ENCODE data around the gene MAFG. TPM values are rescaled to one million over a fixed set of nuclear protein-coding genes. Genes with fewer than 3 reads are reported as not detected.
A peak's percentile ranks its signal among the peaks of the same experiment; 100 is the strongest.

The MAFG gene
- total and polyA plus RNA-seq, 9 of the 15 experiments (the other 6 are each of a cell fraction or from before 2014, with no cell fraction given) = 1.1 to 58.1 (median 24.9) TPM

DNA sequence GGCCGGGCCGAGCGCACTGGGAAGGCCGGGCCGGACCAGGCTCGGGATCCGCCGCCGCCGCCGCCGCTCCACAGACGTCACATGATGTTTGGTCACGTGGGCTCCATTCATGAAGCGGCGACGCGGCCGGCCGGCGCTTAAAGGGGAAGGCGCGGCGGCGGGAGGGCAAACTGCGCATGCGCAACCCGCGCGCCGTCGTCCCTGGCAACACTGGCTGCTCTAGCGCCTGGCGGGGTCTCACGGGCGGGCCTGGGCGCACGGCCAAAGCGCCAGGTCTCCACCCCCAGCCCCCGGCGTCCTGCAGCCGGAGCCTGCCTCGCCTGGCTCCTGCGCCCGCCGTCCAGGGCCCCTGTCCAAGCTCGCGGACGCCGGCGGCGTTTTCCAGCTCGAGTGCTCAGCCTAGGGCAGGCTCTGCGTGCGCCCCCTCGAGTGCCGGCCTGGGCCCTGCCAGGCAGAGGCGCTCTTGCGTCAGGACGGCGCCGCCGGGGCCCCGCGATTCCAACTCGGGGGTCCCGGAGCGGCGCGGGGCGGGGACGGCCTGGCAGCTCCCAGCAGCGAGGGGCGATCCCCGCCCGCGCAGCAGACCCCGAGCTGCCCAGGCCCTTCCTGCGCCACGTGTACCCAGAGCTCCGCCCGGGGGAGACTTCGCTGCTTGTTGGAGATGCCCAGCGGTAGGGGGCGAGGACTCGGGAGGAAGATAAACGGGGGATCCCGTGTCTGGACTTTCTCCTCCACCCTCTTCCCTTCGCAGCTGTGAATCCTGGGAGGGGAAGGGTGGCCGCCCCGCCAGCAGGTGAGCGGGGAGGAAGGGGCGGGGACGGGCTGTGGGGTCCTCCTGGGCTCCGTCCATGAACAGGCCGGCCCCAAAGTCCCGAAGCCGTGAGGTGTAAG lies at the start of gene MAFG (continued):
- TF ChIP-seq PHF20 (IDR thresholded peaks at IDR 0.05; ENCODE audit: partially characterized antibody) (no peak), ZNF175 (CRISPR knock-in tag; IDR thresholded peaks at IDR 0.05; ENCODE audit: low read depth) (no peak), STAT5A (IDR thresholded peaks at IDR 0.05; ENCODE audit: borderline replicate concordance, low read length) (no peak; the same call in 1 of the 2 replicates), SMC3 (conservative IDR thresholded peaks at IDR 0.05; ENCODE audit: insufficient read depth, low read depth, low read length) (no peak), RBM14 (IDR thresholded peaks at IDR 0.05; ENCODE audit: borderline replicate concordance, insufficient read depth, low read depth, low read length) (no peak; the same call in 1 of the 2 replicates), TEAD2 (tag; IDR thresholded peaks at IDR 0.05) (no peak), TAF7 (tag; IDR thresholded peaks at IDR 0.05) (no peak), ZNF696 (CRISPR knock-in tag; conservative IDR thresholded peaks at IDR 0.05) (no peak), ATF7 (IDR thresholded peaks at IDR 0.05) (peak; percentile 80), MCM7 (IDR thresholded peaks at IDR 0.05) (no peak), PRPF4 (IDR thresholded peaks at IDR 0.05; ENCODE audit: insufficient read depth, low read depth, low read length, poor library complexity, severe bottlenecking) (no peak), PTRF (tag; IDR thresholded peaks at IDR 0.05) (no peak), LCOR (CRISPR knock-in tag; IDR thresholded peaks at IDR 0.05) (no peak)
- TF ChIP-seq, protein P1, sequence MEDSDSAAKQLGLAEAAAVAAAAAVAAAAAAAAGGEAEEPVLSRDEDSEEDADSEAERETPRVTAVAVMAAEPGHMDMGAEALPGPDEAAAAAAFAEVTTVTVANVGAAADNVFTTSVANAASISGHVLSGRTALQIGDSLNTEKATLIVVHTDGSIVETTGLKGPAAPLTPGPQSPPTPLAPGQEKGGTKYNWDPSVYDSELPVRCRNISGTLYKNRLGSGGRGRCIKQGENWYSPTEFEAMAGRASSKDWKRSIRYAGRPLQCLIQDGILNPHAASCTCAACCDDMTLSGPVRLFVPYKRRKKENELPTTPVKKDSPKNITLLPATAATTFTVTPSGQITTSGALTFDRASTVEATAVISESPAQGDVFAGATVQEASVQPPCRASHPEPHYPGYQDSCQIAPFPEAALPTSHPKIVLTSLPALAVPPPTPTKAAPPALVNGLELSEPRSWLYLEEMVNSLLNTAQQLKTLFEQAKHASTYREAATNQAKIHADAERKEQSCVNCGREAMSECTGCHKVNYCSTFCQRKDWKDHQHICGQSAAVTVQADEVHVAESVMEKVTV (CRISPR knock-in tag; IDR thresholded peaks at IDR 0.05) = no peak
- TF ChIP-seq, protein P2, sequence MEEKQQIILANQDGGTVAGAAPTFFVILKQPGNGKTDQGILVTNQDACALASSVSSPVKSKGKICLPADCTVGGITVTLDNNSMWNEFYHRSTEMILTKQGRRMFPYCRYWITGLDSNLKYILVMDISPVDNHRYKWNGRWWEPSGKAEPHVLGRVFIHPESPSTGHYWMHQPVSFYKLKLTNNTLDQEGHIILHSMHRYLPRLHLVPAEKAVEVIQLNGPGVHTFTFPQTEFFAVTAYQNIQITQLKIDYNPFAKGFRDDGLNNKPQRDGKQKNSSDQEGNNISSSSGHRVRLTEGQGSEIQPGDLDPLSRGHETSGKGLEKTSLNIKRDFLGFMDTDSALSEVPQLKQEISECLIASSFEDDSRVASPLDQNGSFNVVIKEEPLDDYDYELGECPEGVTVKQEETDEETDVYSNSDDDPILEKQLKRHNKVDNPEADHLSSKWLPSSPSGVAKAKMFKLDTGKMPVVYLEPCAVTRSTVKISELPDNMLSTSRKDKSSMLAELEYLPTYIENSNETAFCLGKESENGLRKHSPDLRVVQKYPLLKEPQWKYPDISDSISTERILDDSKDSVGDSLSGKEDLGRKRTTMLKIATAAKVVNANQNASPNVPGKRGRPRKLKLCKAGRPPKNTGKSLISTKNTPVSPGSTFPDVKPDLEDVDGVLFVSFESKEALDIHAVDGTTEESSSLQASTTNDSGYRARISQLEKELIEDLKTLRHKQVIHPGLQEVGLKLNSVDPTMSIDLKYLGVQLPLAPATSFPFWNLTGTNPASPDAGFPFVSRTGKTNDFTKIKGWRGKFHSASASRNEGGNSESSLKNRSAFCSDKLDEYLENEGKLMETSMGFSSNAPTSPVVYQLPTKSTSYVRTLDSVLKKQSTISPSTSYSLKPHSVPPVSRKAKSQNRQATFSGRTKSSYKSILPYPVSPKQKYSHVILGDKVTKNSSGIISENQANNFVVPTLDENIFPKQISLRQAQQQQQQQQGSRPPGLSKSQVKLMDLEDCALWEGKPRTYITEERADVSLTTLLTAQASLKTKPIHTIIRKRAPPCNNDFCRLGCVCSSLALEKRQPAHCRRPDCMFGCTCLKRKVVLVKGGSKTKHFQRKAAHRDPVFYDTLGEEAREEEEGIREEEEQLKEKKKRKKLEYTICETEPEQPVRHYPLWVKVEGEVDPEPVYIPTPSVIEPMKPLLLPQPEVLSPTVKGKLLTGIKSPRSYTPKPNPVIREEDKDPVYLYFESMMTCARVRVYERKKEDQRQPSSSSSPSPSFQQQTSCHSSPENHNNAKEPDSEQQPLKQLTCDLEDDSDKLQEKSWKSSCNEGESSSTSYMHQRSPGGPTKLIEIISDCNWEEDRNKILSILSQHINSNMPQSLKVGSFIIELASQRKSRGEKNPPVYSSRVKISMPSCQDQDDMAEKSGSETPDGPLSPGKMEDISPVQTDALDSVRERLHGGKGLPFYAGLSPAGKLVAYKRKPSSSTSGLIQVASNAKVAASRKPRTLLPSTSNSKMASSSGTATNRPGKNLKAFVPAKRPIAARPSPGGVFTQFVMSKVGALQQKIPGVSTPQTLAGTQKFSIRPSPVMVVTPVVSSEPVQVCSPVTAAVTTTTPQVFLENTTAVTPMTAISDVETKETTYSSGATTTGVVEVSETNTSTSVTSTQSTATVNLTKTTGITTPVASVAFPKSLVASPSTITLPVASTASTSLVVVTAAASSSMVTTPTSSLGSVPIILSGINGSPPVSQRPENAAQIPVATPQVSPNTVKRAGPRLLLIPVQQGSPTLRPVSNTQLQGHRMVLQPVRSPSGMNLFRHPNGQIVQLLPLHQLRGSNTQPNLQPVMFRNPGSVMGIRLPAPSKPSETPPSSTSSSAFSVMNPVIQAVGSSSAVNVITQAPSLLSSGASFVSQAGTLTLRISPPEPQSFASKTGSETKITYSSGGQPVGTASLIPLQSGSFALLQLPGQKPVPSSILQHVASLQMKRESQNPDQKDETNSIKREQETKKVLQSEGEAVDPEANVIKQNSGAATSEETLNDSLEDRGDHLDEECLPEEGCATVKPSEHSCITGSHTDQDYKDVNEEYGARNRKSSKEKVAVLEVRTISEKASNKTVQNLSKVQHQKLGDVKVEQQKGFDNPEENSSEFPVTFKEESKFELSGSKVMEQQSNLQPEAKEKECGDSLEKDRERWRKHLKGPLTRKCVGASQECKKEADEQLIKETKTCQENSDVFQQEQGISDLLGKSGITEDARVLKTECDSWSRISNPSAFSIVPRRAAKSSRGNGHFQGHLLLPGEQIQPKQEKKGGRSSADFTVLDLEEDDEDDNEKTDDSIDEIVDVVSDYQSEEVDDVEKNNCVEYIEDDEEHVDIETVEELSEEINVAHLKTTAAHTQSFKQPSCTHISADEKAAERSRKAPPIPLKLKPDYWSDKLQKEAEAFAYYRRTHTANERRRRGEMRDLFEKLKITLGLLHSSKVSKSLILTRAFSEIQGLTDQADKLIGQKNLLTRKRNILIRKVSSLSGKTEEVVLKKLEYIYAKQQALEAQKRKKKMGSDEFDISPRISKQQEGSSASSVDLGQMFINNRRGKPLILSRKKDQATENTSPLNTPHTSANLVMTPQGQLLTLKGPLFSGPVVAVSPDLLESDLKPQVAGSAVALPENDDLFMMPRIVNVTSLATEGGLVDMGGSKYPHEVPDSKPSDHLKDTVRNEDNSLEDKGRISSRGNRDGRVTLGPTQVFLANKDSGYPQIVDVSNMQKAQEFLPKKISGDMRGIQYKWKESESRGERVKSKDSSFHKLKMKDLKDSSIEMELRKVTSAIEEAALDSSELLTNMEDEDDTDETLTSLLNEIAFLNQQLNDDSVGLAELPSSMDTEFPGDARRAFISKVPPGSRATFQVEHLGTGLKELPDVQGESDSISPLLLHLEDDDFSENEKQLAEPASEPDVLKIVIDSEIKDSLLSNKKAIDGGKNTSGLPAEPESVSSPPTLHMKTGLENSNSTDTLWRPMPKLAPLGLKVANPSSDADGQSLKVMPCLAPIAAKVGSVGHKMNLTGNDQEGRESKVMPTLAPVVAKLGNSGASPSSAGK (IDR thresholded peaks at IDR 0.05) = no peak
